IPS DF 6.9 (cell line): ENCODE data around the gene SHISAL1.
"Not testable (repeated sequence)": the region's sequence is repeated elsewhere in the genome, so short reads cannot be mapped to it uniquely, and the experiment has no call there.

Source experiments
- DNase-seq: peaks from one replicate; pipeline ENCODE4 v3.0.0-alpha.2; 2013; ENCODE audit warnings: low read depth, low spot score
- H3K27ac ChIP-seq: one replicate; pipeline ENCODE4 v1.5.1; 2013; ENCODE audit warnings: low read length, control low read depth
- H3K27me3 ChIP-seq: 2 replicates; pipeline ENCODE4 v1.6.1; 2013; ENCODE audit warnings: mild to moderate bottlenecking, low read length; ENCODE audit not compliant: control insufficient read depth, insufficient read depth
- H3K36me3 ChIP-seq: 2 replicates; pipeline ENCODE4 v1.6.1; 2013; ENCODE audit warnings: low read length; ENCODE audit not compliant: control insufficient read depth, insufficient read depth
- H3K4me1 ChIP-seq: 2 replicates; pipeline ENCODE4 v1.6.1; 2013; ENCODE audit warnings: low read length; ENCODE audit not compliant: control insufficient read depth, insufficient read depth
- H3K4me3 ChIP-seq: 2 replicates; pipeline ENCODE4 v1.5.1; 2013; ENCODE audit warnings: mild to moderate bottlenecking, low read length
- H3K9me3 ChIP-seq: 2 replicates; pipeline ENCODE4 v1.6.1; 2013; ENCODE audit warnings: low read length, inconsistent platforms; ENCODE audit not compliant: control insufficient read depth, insufficient read depth
- WGBS: extraction: QIAGEN DNeasy Blood & Tissue Kit; methylation state at CpG from one replicate; pipeline ENCODE4 v1.1.7; 2013; ENCODE audit warnings: mixed read lengths, missing lambda C conversion rate; ENCODE audit not compliant: insufficient read length, insufficient coverage; 5-methylcytosine and 5-hydroxymethylcytosine counted together

SHISAL1 gene

GRCh38 chr22:44246615-44247326 is 66.0 kb downstream of the SHISAL1 start:
- Histone ChIP-seq H3K27ac (no peak overlapping the region), H3K27me3 (no peaks in the 10 kb centered on the region), H3K9me3 (no peaks in the 10 kb centered on the region), H3K36me3 (no peaks in the 10 kb centered on the region), H3K4me3 (no peak overlapping the region), H3K4me1 (no peaks in the 10 kb centered on the region)
- WGBS = no CpG with 5 or more reads among the region's 8 CpGs
- no peak for DNase-seq

DNA sequence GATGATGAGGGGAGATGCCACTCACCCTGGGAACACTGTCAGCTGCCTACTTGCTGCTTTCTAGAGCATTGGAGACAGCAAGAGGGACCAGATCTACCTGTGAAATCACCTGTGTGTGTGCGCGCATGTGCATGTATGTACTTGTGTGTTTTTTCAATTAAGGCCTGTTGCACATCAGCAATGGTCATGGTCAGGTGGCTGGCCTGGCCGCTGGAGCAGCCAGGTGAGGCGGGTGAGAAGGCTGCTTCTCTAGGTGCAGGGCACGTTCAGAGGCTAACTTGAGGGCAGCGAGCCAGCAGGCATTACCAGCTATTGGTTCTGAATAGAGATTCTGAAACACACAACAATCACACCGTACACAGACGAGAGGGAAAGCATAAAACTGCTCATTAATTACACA is 66.9 kb downstream of the SHISAL1 start:
- no CpG with 5 or more reads among the region's 8 CpGs for WGBS
- H3K27ac ChIP-seq = no peak overlapping the region
- H3K4me1 ChIP-seq = no peaks in the 10 kb centered on the region
- no peaks in the 10 kb centered on the region for H3K27me3 ChIP-seq
- no peak for DNase-seq
- H3K9me3 ChIP-seq = no peaks in the 10 kb centered on the region
- H3K36me3 ChIP-seq = no peaks in the 10 kb centered on the region
- H3K4me3 ChIP-seq = no peak overlapping the region

GRCh38 chr22:44245438-44245837 is 67.3 kb downstream of the SHISAL1 start:
- Histone ChIP-seq H3K9me3 (no peaks in the 10 kb centered on the region), H3K27me3 (no peaks in the 10 kb centered on the region), H3K27ac (no peak overlapping the region), H3K36me3 (no peaks in the 10 kb centered on the region), H3K4me1 (no peaks in the 10 kb centered on the region), H3K4me3 (no peak overlapping the region)
- no CpG with 5 or more reads among the region's 7 CpGs for WGBS
- DNase-seq = no peak

GRCh38 chr22:44244265-44244822 is 68.4 kb downstream of the SHISAL1 start:
- H3K27me3 ChIP-seq = no peaks in the 10 kb centered on the region
- no peak overlapping the region for H3K27ac ChIP-seq
- H3K4me3 ChIP-seq = no peak overlapping the region
- no peak for DNase-seq
- no CpG with 5 or more reads among the region's 9 CpGs for WGBS
- H3K36me3 ChIP-seq = no peaks in the 10 kb centered on the region
- no peaks in the 10 kb centered on the region for H3K9me3 ChIP-seq
- no peaks in the 10 kb centered on the region for H3K4me1 ChIP-seq

DNA sequence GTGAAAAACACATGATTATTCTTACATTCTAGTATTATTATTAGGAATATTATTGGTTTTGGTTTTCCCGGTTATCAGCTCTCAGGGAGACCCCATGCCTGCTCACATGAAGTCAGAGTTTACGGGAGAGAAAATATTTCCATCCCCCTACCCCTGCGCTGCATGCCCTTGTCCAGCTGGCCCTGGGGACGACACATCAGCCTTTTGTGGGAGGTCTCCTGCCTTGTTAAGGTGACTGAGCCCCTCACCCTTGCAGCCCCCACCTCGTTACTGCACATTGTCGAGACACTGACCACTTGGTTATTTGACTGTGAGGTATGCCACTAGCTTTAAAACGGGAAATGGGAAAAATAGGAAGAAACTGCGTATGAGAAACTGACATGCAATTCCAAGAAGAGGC is 69.0 kb downstream of the SHISAL1 start:
- no peak for DNase-seq
- no peaks in the 10 kb centered on the region for H3K9me3 ChIP-seq
- no peaks in the 10 kb centered on the region for H3K36me3 ChIP-seq
- no CpG with 5 or more reads among the region's 8 CpGs for whole genome bisulfite sequencing
- H3K4me1 ChIP-seq = no peaks in the 10 kb centered on the region
- H3K4me3 ChIP-seq = no peak overlapping the region
- H3K27ac ChIP-seq = no peak overlapping the region
- no peaks in the 10 kb centered on the region for H3K27me3 ChIP-seq

- H3K36me3 ChIP-seq = no peaks in the 10 kb centered on the region
- H3K27me3 ChIP-seq = no peaks in the 10 kb centered on the region
- H3K4me3 ChIP-seq = no peak overlapping the region
- no peak overlapping the region for H3K27ac ChIP-seq
- no peak for DNase-seq
- WGBS = no CpG with 5 or more reads among the region's 17 CpGs
- no peaks in the 10 kb centered on the region for H3K4me1 ChIP-seq
- no peaks in the 10 kb centered on the region for H3K9me3 ChIP-seq
Observed at GRCh38 chr22:44242946-44243724, 69.6 kb downstream of the SHISAL1 start.

GRCh38 chr22:44241121-44241520 is 71.6 kb downstream of the SHISAL1 start:
- no CpG with 5 or more reads among the region's 3 CpGs for WGBS

DNA sequence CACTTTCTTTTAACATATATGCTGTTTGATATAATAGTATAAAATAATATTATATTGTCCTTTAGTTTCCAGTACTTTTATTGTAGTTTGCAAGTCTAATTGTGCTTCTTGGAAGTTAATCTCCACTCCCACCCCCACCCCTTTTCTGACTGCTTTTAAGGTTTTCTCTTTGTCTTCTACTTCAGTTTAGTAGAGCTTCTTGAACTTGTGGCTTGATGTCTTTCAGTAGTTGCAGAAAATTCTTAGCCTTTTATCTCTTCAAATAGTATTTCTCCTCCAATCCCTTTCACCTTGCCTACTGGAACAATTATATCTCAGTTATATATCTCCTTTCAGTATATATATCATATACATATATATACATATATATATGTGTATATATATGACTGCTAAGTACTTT is 75.5 kb downstream of the SHISAL1 start:
- no peak overlapping the region for H3K4me3 ChIP-seq
- H3K27ac ChIP-seq = no peak overlapping the region
- H3K36me3 ChIP-seq = no peaks in the 10 kb centered on the region
- no peaks in the 10 kb centered on the region for H3K4me1 ChIP-seq
- no peak for DNase-seq
- no peaks in the 10 kb centered on the region for H3K9me3 ChIP-seq
- no peaks in the 10 kb centered on the region for H3K27me3 ChIP-seq

More at GRCh38 chr22:44241121-44241520, 71.6 kb downstream of the SHISAL1 start:
- H3K4me1 ChIP-seq, DNase-seq, H3K9me3 ChIP-seq, H3K36me3 ChIP-seq, H3K27me3 ChIP-seq, H3K27ac ChIP-seq, H3K4me3 ChIP-seq: not testable (repeated sequence)

DNA sequence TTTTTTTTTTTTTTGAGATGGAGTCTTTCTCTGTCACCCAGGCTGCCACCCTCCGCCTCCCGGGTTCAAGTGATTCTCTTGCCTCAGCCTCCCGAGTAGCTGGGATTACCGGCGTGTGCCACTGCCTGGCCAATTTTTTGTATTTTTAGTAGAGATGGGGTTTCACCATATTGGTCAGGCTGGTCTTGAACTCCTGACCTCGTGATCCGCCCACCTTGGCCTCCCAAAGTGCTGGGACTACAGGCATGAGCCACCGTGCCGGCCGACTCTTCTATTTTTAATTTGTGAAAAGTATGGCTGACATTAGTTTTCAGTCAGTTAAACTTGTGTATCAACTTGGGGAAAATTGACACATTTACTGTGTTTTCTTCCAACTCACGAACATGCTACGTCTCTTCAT is 78.4 kb downstream of the SHISAL1 start:
- not testable (repeated sequence) for H3K9me3 ChIP-seq, H3K27ac ChIP-seq, H3K36me3 ChIP-seq, H3K4me1 ChIP-seq, DNase-seq, H3K4me3 ChIP-seq, H3K27me3 ChIP-seq
- WGBS = no CpG with 5 or more reads among the region's 12 CpGs

DNA sequence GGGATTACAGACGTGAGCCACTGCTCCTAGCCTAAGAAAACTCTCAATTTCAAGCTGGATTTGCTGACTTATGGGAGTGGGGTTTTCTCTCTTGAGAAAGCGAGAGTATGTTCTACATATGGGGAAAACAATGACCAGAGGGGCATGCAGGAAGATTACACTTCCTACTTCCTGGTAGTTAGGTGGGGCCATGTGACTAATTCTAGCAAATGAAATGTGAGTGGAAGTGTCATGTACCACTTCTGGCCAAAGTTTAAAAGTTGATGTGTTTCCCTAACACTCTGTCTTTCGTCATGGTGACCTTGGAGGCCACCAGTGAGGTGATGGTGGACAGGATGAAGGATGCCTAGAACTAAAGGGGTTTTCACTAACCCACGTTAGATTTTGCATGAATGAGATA is 81.5 kb downstream of the SHISAL1 start:
- no peak overlapping the region for H3K27ac ChIP-seq
- no peaks in the 10 kb centered on the region for H3K36me3 ChIP-seq
- H3K4me3 ChIP-seq = no peak overlapping the region
- H3K4me1 ChIP-seq = no peaks in the 10 kb centered on the region
- whole genome bisulfite sequencing = no CpG with 5 or more reads among the region's 4 CpGs
- H3K27me3 ChIP-seq = no peaks in the 10 kb centered on the region
- DNase-seq = no peak
- H3K9me3 ChIP-seq = no peaks in the 10 kb centered on the region
